OCI-LY3 (cell line): Measurements from ENCODE around the gene PTGES3L.

Source experiments
- H2AFZ ChIP-seq: fragments of 200-600, 300-600 bp; shearing (Covaris generic); 2 replicates; pipeline ENCODE4 v1.6.0; 2014; ENCODE audit warnings: antibody characterized with exemption, low read depth, low read length
- H3K27ac ChIP-seq: fragments of 200-600, 300-600 bp; sonication (generic); 2 replicates; pipeline ENCODE4 v1.5.1; 2014; ENCODE audit warnings: mild to moderate bottlenecking, low read length, moderate library complexity, mixed read lengths
- H3K27me3 ChIP-seq: fragments of 200-600, 300-600 bp; sonication (generic); 2 replicates; pipeline ENCODE4 v1.6.1; 2014; ENCODE audit warnings: low read depth, low read length, mixed read lengths
- H3K36me3 ChIP-seq: fragments of 200-600, 300-600 bp; sonication (generic); replicated peaks from 2 replicates; pipeline ENCODE3; 2014; ENCODE audit warnings: low read depth, low read length, mixed read lengths
- H3K4me1 ChIP-seq: fragments of 300-600, 200-600 bp; sonication (generic); 2 replicates; pipeline ENCODE4 v1.6.1; 2014; ENCODE audit warnings: low read length, mixed read lengths
- H3K4me2 ChIP-seq: fragments of 200-600, 300-600 bp; sonication (generic); 2 replicates; pipeline ENCODE4 v1.6.1; 2014; ENCODE audit warnings: low read length, mixed read lengths
- H3K4me3 ChIP-seq: fragments of 300-600, 200-600 bp; sonication (generic); 2 replicates; pipeline ENCODE4 v1.5.1; 2014; ENCODE audit warnings: antibody characterized with exemption, mild to moderate bottlenecking, low read length, moderate library complexity
- H3K79me2 ChIP-seq: fragments of 300-600, 200-600 bp; shearing (Covaris generic); 2 replicates; pipeline ENCODE4 v1.6.1; 2014; ENCODE audit warnings: mild to moderate bottlenecking, low read length, mixed read lengths
- H3K9ac ChIP-seq: fragments of 300-600, 200-600 bp; shearing (Covaris generic); 2 replicates; pipeline ENCODE4 v1.6.0; 2014; ENCODE audit warnings: mild to moderate bottlenecking, low read length, moderate library complexity
- H3K9me3 ChIP-seq: fragments of 200-600, 300-600 bp; shearing (Covaris generic); 2 replicates; pipeline ENCODE4 v1.6.1; 2014; ENCODE audit warnings: low read length, mixed read lengths; ENCODE audit not compliant: insufficient read depth
- H4K20me1 ChIP-seq: fragments of 200-600, 300-600 bp; sonication (generic); 2 replicates; pipeline ENCODE4 v1.6.1; 2016; ENCODE audit warnings: low read length, mixed read lengths; ENCODE audit not compliant: insufficient read depth
- CTCF ChIP-seq: fragments of 200-600, 300-600 bp; sonication (generic); IDR thresholded peaks from 2 replicates; pipeline ENCODE4 v1.5.1; 2014; ENCODE audit warnings: antibody characterized with exemption, low read length, low read depth
- EZH2phosphoT487 ChIP-seq: fragments of 200-600 bp; shearing (Covaris generic); IDR thresholded peaks from 2 replicates; pipeline ENCODE4 v1.6.1; 2018; ENCODE audit warnings: antibody characterized with exemption, mixed run types, low read depth

The PTGES3L gene

GRCh38 chr17:42971589-42971988, 8.3 kb downstream of the PTGES3L start:
- no peak overlapping the region for H3K27ac ChIP-seq
- H3K9ac ChIP-seq: no peak overlapping the region
- H3K4me1 ChIP-seq: peaks cover 31% of the 10 kb centered on the region
- no peak overlapping the region for H3K4me3 ChIP-seq
- H2AFZ ChIP-seq: no peak overlapping the region
- H3K9me3 ChIP-seq: no peaks in the 10 kb centered on the region
- H3K36me3 ChIP-seq: peaks cover 1% of the 10 kb centered on the region
- H3K4me2 ChIP-seq: no peak overlapping the region
- H3K79me2 ChIP-seq: no peaks in the 10 kb centered on the region
- TF ChIP-seq CTCF (no peak), EZH2phosphoT487 (no peak)
- H4K20me1 ChIP-seq: no peaks in the 10 kb centered on the region
- H3K27me3 ChIP-seq: no peaks in the 10 kb centered on the region

- no peaks in the 10 kb centered on the region for H3K27me3 ChIP-seq
- no peaks in the 10 kb centered on the region for H3K36me3 ChIP-seq
- H3K4me3 ChIP-seq: no peak overlapping the region
- no peak overlapping the region for H3K9ac ChIP-seq
- no peak overlapping the region for H2AFZ ChIP-seq
- H3K4me2 ChIP-seq: peak overlapping the region; percentile 18; the same call in 1 of the 2 replicates
- peaks cover 14% of the 10 kb centered on the region for H3K4me1 ChIP-seq
- H3K27ac ChIP-seq: peak overlapping the region; percentile 46
- H3K79me2 ChIP-seq: peaks cover 6% of the 10 kb centered on the region
- H4K20me1 ChIP-seq: no peaks in the 10 kb centered on the region
- no peaks in the 10 kb centered on the region for H3K9me3 ChIP-seq
- TF ChIP-seq EZH2phosphoT487 (no peak), CTCF (no peak)
These were observed 10.8 kb downstream of the PTGES3L start for GRCh38 chr17:42969001-42969581.

- H3K4me3 ChIP-seq: no peak overlapping the region
- no peaks in the 10 kb centered on the region for H4K20me1 ChIP-seq
- no peaks in the 10 kb centered on the region for H3K9me3 ChIP-seq
- no peak overlapping the region for H3K27ac ChIP-seq
- H3K4me2 ChIP-seq: no peak overlapping the region
- H3K9ac ChIP-seq: no peak overlapping the region
- peaks cover 18% of the 10 kb centered on the region for H3K79me2 ChIP-seq
- H3K4me1 ChIP-seq: peaks cover 19% of the 10 kb centered on the region
- no peak overlapping the region for H2AFZ ChIP-seq
- H3K27me3 ChIP-seq: no peaks in the 10 kb centered on the region
- TF ChIP-seq EZH2phosphoT487: no peak
- no peak for TF ChIP-seq CTCF
- no peaks in the 10 kb centered on the region for H3K36me3 ChIP-seq
These were observed 12.0 kb downstream of the PTGES3L start for GRCh38 chr17:42967925-42968324.

- TF ChIP-seq CTCF (no peak), EZH2phosphoT487 (no peak)
- H3K27me3 ChIP-seq: no peaks in the 10 kb centered on the region
- H2AFZ ChIP-seq: peak within 1 kb of the TSS; percentile 83
- peaks cover 26% of the 10 kb centered on the region for H3K79me2 ChIP-seq
- peak within 1 kb of the TSS; percentile 85 for H3K4me3 ChIP-seq
- peak within 1 kb of the TSS; percentile 79 for H3K4me2 ChIP-seq
- no peaks in the 10 kb centered on the region for H4K20me1 ChIP-seq
- H3K9ac ChIP-seq: peak within 1 kb of the TSS; percentile 75
- peak within 1 kb of the TSS; percentile 55 for H3K27ac ChIP-seq
- peaks cover 16% of the 10 kb centered on the region for H3K4me1 ChIP-seq
- H3K36me3 ChIP-seq: peaks cover 19% of the 10 kb centered on the region
- no peaks in the 10 kb centered on the region for H3K9me3 ChIP-seq
These were observed 15.5 kb downstream of the PTGES3L start, which contains the start of gene AARSD1 for GRCh38 chr17:42964161-42964932. TSS of gene AARSD1 (minus strand) at chr17:42964454. CDS start at chr17:42964440, 14 bp downstream.
